GM06990 (cell line): Measurements from ENCODE around the gene DDX54.

Experiments used
- DNase-seq: peaks from one replicate; pipeline ENCODE4 v3.0.0-alpha.2; 2011; ENCODE audit not compliant: insufficient read length; ENCODE audit errors: extremely low read depth
- H3K27me3 ChIP-seq: replicated peaks from 2 replicates; pipeline ENCODE4 v1.6.0; 2011; ENCODE audit warnings: low read length; ENCODE audit not compliant: control insufficient read depth, insufficient read depth
- H3K36me3 ChIP-seq: 2 replicates; pipeline ENCODE4 v1.5.1; 2011; ENCODE audit warnings: low read length; ENCODE audit not compliant: control insufficient read depth, insufficient read depth
- H3K4me3 ChIP-seq: replicated peaks from 2 replicates; pipeline ENCODE4 v1.5.1; 2011; ENCODE audit warnings: low read depth, mild to moderate bottlenecking, control low read depth, low read length
- TF ChIP-seq, protein P1 (sequence below): IDR thresholded peaks from 2 replicates; pipeline ENCODE4 v1.5.1; 2011; ENCODE audit warnings: low read length, control low read depth, mild to moderate bottlenecking, inconsistent platforms; ENCODE audit not compliant: insufficient read depth, poor library complexity, severe bottlenecking

Gene DDX54

DNA sequence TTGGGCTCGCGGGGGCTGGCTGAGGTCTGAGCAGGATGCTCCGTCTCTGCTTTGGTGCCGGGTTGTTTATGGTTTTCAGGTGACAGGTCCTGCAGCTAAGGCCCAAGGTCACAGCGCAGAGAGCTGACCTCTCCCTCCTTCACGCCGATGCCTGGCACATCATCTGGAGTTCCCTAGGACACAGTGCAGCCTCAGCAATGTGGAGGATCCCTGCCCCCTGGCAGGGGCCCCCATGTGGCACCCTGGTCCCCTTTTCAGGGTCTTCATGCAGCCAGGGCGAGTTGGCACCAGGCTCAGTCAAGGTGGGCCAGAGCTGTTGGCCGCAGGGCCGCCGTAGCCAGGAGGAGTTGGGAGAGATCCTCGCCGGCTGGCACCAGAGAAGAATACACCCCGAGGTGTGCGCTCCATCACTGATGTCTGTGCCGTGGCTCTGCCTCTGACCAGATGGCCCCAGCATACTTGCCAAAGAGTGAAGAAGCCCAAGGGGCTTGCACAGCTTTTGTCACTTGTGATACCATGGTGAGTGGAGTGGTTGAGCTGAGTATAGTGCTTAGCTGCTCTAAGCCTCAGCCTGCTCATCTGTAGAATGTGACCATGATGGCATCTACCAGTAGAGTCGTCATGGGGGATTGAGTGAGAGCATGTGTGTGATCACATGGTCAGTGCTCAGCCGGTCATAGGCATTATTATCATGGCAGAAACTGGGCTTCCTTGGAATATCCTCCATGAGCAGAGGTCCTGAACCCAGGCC, 47.0 kb upstream of the DDX54 start:
- TF ChIP-seq, protein P1, sequence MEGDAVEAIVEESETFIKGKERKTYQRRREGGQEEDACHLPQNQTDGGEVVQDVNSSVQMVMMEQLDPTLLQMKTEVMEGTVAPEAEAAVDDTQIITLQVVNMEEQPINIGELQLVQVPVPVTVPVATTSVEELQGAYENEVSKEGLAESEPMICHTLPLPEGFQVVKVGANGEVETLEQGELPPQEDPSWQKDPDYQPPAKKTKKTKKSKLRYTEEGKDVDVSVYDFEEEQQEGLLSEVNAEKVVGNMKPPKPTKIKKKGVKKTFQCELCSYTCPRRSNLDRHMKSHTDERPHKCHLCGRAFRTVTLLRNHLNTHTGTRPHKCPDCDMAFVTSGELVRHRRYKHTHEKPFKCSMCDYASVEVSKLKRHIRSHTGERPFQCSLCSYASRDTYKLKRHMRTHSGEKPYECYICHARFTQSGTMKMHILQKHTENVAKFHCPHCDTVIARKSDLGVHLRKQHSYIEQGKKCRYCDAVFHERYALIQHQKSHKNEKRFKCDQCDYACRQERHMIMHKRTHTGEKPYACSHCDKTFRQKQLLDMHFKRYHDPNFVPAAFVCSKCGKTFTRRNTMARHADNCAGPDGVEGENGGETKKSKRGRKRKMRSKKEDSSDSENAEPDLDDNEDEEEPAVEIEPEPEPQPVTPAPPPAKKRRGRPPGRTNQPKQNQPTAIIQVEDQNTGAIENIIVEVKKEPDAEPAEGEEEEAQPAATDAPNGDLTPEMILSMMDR, result no peak
- peaks cover 28% of the 10 kb centered on the region for H3K36me3 ChIP-seq
- DNase-seq, result no peak
- H3K27me3 ChIP-seq, result no peaks in the 10 kb centered on the region
- H3K4me3 ChIP-seq, result no peak overlapping the region

DNA sequence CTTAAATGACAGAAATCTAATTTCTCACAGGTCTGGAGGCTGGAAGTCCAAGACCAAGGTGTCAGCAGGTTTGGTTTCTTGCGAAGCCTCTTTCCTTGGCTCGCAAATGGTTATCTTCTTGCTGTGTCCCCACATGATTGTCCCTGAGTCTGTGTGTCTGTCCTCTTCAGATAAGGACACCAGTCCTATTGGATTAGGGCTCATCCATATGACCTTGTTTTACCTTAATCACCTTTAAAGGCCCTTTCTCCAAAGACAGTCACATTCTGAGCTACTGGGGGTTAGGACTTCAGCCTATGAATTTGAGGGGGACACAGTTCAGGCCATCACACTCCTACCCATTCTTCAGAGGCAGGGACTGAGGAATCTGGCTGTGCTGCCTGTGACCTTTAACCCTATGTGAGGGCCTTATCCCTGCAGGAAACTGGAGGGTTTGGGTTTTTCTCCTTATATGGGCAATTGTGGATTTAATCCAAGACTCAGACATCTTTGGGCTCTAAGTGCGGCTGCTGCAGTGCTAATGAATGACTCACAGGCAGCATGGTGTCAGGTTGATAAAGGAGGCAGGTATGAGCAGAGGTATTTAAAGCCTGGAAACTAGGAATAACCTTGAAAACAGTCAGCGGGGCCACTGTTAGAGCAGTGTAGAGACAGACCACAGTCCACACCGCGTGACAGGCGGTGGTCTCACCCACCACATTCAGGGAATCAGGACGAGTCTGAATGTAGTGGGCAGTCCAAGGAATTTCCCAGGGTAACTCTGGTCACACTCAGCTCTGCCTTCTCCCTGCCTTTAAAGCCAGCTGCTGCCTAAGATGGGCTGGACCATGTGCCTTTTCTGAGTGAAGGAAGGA, 46.2 kb upstream of the DDX54 start:
- DNase-seq, result no peak
- no peak overlapping the region for H3K4me3 ChIP-seq
- TF ChIP-seq, protein P1, result no peak
- H3K36me3 ChIP-seq, result peaks cover 29% of the 10 kb centered on the region
- no peaks in the 10 kb centered on the region for H3K27me3 ChIP-seq

DNA sequence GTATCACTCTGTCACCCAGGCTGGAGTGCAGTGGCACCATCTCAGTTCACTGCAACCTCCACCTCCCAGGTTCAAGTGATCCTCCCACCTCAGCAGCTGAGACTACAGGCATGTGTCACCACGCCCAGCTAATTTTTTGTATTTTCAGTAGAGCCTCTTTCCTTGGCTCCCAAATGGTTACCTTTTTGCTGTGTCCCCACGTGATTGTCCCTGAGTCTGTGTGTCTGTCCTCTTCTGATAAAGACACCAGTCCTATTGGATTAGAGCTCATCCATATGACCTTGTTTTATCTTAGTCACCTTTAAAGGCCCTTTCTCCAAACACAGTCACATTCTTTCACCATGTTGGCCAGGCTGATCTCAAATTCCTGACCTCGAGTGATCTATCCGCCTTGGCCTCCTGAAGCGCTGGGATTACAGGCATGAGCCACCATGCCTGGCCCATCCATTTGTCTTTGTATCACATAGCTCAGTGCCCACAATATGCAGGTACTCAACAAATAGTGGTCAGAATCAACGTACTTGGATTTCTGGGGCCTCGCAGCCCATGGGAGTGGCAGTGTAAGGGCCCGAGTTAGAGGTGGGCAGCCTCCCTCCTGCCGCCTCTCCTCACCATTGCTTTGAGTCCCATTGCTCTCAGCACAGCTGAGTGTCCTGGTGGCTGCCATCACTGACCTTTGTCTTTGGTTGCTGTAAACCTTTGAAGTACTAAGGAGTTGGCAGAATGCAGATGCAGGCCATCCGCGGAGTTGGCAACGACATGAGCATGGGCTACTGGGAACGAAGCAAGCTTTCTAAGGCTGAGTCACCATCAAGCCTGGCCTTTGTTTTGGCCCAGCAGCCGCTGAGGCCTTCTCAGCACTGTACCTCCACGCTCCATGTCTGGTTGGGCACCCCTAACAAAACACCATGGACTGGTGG, 45.3 kb upstream of the DDX54 start:
- TF ChIP-seq, protein P1, result no peak
- peaks cover 25% of the 10 kb centered on the region for H3K36me3 ChIP-seq
- no peak overlapping the region for H3K4me3 ChIP-seq
- H3K27me3 ChIP-seq, result no peaks in the 10 kb centered on the region
- DNase-seq, result no peak

DNA sequence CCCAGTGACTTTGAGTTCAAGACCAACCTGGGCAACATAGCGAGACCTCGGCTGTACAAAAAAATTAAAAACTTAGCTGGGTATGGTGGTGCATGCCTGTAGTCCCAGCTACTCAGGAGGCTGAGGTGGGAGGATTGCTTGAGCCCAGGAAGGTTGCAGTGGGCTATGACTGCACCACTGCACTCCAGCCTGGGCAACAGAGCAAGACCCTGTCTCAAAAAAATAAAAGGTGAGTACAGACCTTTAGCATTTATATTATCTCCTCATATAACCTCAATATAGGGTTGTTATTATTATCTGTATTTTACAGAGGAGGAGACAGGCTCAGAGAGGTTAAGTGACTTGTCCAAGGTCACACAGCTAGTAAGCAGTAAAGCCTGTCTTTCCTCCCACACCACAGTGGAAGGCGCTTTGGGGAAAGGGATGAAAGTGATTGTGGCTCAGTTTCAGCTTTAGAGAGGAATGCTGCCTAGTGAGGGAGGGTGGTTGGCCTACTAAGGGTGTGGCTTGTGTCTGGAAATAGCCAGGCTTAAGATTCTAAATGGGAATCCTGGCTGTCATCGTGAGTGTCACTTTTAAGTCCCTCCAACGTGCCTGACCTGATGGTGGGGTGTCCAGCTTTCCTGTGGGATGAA, 43.2 kb upstream of the DDX54 start:
- Histone ChIP-seq H3K27me3 (no peaks in the 10 kb centered on the region), H3K36me3 (peaks cover 21% of the 10 kb centered on the region), H3K4me3 (no peak overlapping the region)
- no peak for DNase-seq
- TF ChIP-seq, protein P1, result no peak

DNA sequence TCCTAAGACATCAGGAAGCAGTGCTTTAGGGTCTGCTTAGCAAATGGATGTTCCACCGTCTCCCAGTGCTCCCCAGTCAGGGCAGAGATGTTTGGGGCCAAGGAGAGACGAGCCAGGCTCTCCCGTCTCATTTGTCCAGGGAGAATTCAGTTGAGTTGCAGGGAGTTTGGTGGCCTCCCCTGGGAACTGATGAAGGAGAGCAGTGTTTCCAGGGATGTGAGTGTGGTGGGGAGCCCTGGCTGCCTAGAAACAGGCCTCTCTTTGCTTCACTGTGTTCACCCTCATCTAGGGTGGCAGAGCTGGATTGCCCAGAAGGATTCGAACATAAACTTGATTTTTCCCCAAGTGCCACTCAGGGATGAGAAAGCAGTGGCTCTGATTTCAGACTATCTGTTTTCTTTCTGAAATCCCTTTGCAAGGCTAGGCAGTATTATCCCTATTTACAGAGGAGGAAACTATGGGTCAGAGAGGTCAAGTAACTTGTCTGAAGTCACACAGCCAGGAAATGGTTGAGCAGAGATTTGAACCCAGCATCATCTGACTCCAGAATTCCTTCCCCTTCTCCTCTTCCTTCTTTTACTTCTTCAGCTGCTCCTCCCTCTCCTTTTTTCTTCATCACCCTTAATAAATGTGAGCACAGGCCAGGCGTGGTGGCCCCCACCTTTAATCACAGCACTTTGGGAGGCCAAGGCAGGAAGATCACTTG, 42.6 kb upstream of the DDX54 start:
- TF ChIP-seq, protein P1, result no peak
- Histone ChIP-seq H3K36me3 (peaks cover 18% of the 10 kb centered on the region), H3K27me3 (no peaks in the 10 kb centered on the region), H3K4me3 (no peak overlapping the region)
- DNase-seq, result no peak
